Rectal smooth muscle tissue (tissue), 1 donor: ENCODE measurements around the gene CYP3A4.
"Not testable (repeated sequence)": the region's sequence is repeated elsewhere in the genome, so short reads cannot be mapped to it uniquely, and the experiment has no call there.

Experiments
- H3K27ac ChIP-seq: one replicate; pipeline ENCODE4 v1.7.0; 2013; ENCODE audit warnings: low read depth, low read length, inconsistent platforms
- H3K27me3 ChIP-seq: one replicate; pipeline ENCODE4 v1.7.0; 2013; ENCODE audit warnings: low read length; ENCODE audit not compliant: control insufficient read depth, insufficient read depth
- H3K36me3 ChIP-seq: one replicate; pipeline ENCODE4 v1.7.0; 2013; ENCODE audit warnings: low read length; ENCODE audit not compliant: control insufficient read depth, insufficient read depth
- H3K4me1 ChIP-seq: one replicate; pipeline ENCODE4 v1.7.0; 2013; ENCODE audit warnings: low read length; ENCODE audit not compliant: control insufficient read depth, insufficient read depth
- H3K4me3 ChIP-seq: one replicate; pipeline ENCODE4 v1.7.0; 2013; ENCODE audit warnings: low read length
- H3K9ac ChIP-seq: one replicate; pipeline ENCODE4 v1.7.0; 2013; ENCODE audit warnings: low read length

The CYP3A4 gene

GRCh38 chr7:99729486-99730237, 54.3 kb downstream of the CYP3A4 start:
- Histone ChIP-seq H3K27ac (no peak overlapping the region), H3K9ac (no peak overlapping the region), H3K4me1 (no peaks in the 10 kb centered on the region), H3K4me3 (no peak overlapping the region), H3K36me3 (no peaks in the 10 kb centered on the region), H3K27me3 (no peaks in the 10 kb centered on the region)

GRCh38 chr7:99728615-99729014, 55.4 kb downstream of the CYP3A4 start:
- no peaks in the 10 kb centered on the region for H3K4me1 ChIP-seq
- H3K9ac ChIP-seq, result no peak overlapping the region
- no peak overlapping the region for H3K27ac ChIP-seq
- no peaks in the 10 kb centered on the region for H3K36me3 ChIP-seq
- H3K4me3 ChIP-seq, result no peak overlapping the region
- H3K27me3 ChIP-seq, result no peaks in the 10 kb centered on the region

- not testable (repeated sequence) for H3K36me3 ChIP-seq, H3K27me3 ChIP-seq, H3K27ac ChIP-seq, H3K4me3 ChIP-seq, H3K4me1 ChIP-seq, H3K9ac ChIP-seq
Measured at GRCh38 chr7:99723201-99723600, 60.8 kb downstream of the CYP3A4 start.

GRCh38 chr7:99720800-99721595, 63.0 kb downstream of the CYP3A4 start:
- no peak overlapping the region for H3K27ac ChIP-seq
- H3K4me1 ChIP-seq, result no peaks in the 10 kb centered on the region
- H3K27me3 ChIP-seq, result no peaks in the 10 kb centered on the region
- no peak overlapping the region for H3K9ac ChIP-seq
- H3K36me3 ChIP-seq, result no peaks in the 10 kb centered on the region
- no peak overlapping the region for H3K4me3 ChIP-seq

DNA sequence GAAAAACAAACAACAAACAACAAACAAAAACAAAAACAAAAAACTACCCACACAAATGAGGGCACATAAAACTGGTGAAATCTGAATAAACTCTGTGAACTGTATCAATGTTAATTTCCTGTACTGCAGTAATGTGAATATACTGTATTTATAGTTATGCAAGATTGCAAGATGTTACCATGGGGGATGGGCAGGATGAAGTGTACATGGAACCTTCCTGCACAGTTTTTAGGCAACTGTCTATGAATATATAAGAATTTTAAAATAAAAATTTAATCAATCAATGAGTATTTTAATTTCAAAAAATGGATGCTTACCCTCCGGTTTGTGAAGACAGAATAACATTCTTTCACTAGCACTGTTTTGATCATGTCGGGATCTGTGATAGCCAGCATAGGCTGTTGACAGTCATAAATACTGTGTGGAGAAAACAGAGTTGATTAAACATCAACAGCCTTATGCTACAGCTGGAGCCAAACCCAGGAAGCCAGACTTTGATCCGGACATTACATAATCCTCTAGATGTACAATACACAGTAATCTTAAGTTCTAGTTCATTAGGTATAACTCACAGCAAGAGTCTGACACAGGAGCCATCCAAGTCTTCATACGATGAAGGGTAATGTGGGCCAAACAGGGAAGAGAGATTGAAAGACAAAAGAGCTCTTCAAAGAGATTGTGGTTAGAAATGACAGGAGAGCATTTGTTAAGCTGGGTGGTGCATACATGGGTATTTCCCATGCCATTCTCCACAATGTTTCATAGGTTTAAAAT, 63.8 kb downstream of the CYP3A4 start:
- no peaks in the 10 kb centered on the region for H3K36me3 ChIP-seq
- no peak overlapping the region for H3K9ac ChIP-seq
- H3K27ac ChIP-seq, result no peak overlapping the region
- H3K4me1 ChIP-seq, result no peaks in the 10 kb centered on the region
- no peak overlapping the region for H3K4me3 ChIP-seq
- H3K27me3 ChIP-seq, result no peaks in the 10 kb centered on the region

GRCh38 chr7:99713995-99714570, 69.9 kb downstream of the CYP3A4 start:
- Histone ChIP-seq H3K27me3 (no peaks in the 10 kb centered on the region), H3K4me3 (no peak overlapping the region), H3K4me1 (no peaks in the 10 kb centered on the region), H3K9ac (no peak overlapping the region), H3K36me3 (no peaks in the 10 kb centered on the region), H3K27ac (no peak overlapping the region)

GRCh38 chr7:99709838-99710578, 74.0 kb downstream of the CYP3A4 start:
- no peak overlapping the region for H3K9ac ChIP-seq
- no peaks in the 10 kb centered on the region for H3K4me1 ChIP-seq
- H3K27me3 ChIP-seq, result no peaks in the 10 kb centered on the region
- no peak overlapping the region for H3K27ac ChIP-seq
- H3K4me3 ChIP-seq, result no peak overlapping the region
- no peaks in the 10 kb centered on the region for H3K36me3 ChIP-seq

GRCh38 chr7:99709260-99709659, 74.7 kb downstream of the CYP3A4 start:
- Histone ChIP-seq H3K27ac (no peak overlapping the region), H3K4me1 (no peaks in the 10 kb centered on the region), H3K36me3 (no peaks in the 10 kb centered on the region), H3K9ac (no peak overlapping the region), H3K4me3 (no peak overlapping the region), H3K27me3 (no peaks in the 10 kb centered on the region)

- H3K4me1 ChIP-seq, result no peaks in the 10 kb centered on the region
- H3K27me3 ChIP-seq, result no peaks in the 10 kb centered on the region
- no peak overlapping the region for H3K4me3 ChIP-seq
- no peaks in the 10 kb centered on the region for H3K36me3 ChIP-seq
- H3K9ac ChIP-seq, result no peak overlapping the region
- no peak overlapping the region for H3K27ac ChIP-seq
Measured at GRCh38 chr7:99707096-99707495, 76.9 kb downstream of the CYP3A4 start.
